PC-3 (cell line): Measurements from ENCODE around the gene PSMB7. TPM values are rescaled to one million over a fixed set of nuclear protein-coding genes. Genes with fewer than 3 reads are reported as not detected.

Experiments used
- ATAC-seq: fragments of 200-7000 bp; cut with Tn5 transposase; 2 replicates; pipeline ENCODE4 v1.9.1; 2020; ENCODE audit warnings: mild to moderate bottlenecking, moderate library complexity
- BruUV-seq: library from RNA; stranded (reverse); fragments of 400-500 nt; replicated peaks from 2 replicates; lab custom pipeline; 2021; lab: Mats Ljungman, UMichigan
- CTCF ChIA-PET: fragments of 300-600 bp; sonication (Branson Sonifier 250); formaldehyde crosslinking; loops from one replicate; lab custom pipeline; 2022; ENCODE audit warnings: antibody characterized with exemption; lab: Charles Lee
- POLR2A ChIA-PET: fragments of 300-600 bp; sonication (Branson Sonifier 250); formaldehyde crosslinking; loops from one replicate; lab custom pipeline; 2022; ENCODE audit warnings: antibody characterized with exemption; ENCODE audit not compliant: unreplicated experiment; lab: Charles Lee
- DNase-seq: peaks from one replicate; pipeline ENCODE4 v3.0.0-alpha.2; 2015
- H2AFZ ChIP-seq: fragments of 300-600 bp; sonication (generic); 2 replicates; pipeline ENCODE4 v1.6.0; 2016; ENCODE audit warnings: antibody characterized with exemption, low read length
- H3F3A ChIP-seq: fragments of 300-600 bp; sonication (generic); one replicate; pipeline ENCODE4 v1.6.0; 2017; ENCODE audit warnings: antibody characterized with exemption, low read length, control low read depth, mild to moderate bottlenecking; ENCODE audit not compliant: unreplicated experiment
- H3K27ac ChIP-seq: fragments of 300-600 bp; sonication (generic); 2 replicates; pipeline ENCODE4 v1.5.1; 2016; ENCODE audit warnings: mild to moderate bottlenecking, low read length
- H3K27me3 ChIP-seq: fragments of 300-600 bp; sonication (generic); 2 replicates; pipeline ENCODE4 v1.6.1; 2016; ENCODE audit warnings: low read length, mixed read lengths
- H3K36me3 ChIP-seq: fragments of 300-600 bp; sonication (generic); 2 replicates; pipeline ENCODE4 v1.6.1; 2016; ENCODE audit warnings: low read depth, mixed run types, low read length, mixed read lengths
- H3K4me1 ChIP-seq: fragments of 300-600 bp; sonication (generic); 2 replicates; pipeline ENCODE4 v1.5.1; 2016; ENCODE audit warnings: low read length; ENCODE audit not compliant: insufficient read depth
- H3K4me2 ChIP-seq: fragments of 300-600 bp; sonication (generic); 2 replicates; pipeline ENCODE4 v1.6.0; 2016; ENCODE audit warnings: low read length
- H3K4me3 ChIP-seq: fragments of 300-600 bp; sonication (generic); 2 replicates; pipeline ENCODE4 v1.5.1; 2016; ENCODE audit warnings: mild to moderate bottlenecking, low read length, mixed read lengths
- H3K79me2 ChIP-seq: fragments of 300-600 bp; sonication (generic); 2 replicates; pipeline ENCODE4 v1.6.1; 2017; ENCODE audit warnings: low read length, mixed read lengths
- H3K9ac ChIP-seq: fragments of 300-600 bp; sonication (generic); 2 replicates; pipeline ENCODE4 v1.6.0; 2016; ENCODE audit warnings: mild to moderate bottlenecking, low read length
- H3K9me2 ChIP-seq: fragments of 300-600 bp; sonication (generic); replicated peaks from 2 replicates; pipeline ENCODE4 v1.6.1; 2016; ENCODE audit warnings: mixed run types, low read length, mixed read lengths
- H3K9me3 ChIP-seq: fragments of 300-600 bp; sonication (generic); 2 replicates; pipeline ENCODE4 v1.6.1; 2016; ENCODE audit warnings: low read length, mixed read lengths
- H4K20me1 ChIP-seq: fragments of 300-600 bp; sonication (generic); 2 replicates; pipeline ENCODE4 v1.6.1; 2016; ENCODE audit warnings: low read length, mixed read lengths
- CTCF ChIP-seq: fragments of 300-600 bp; sonication (generic); conservative IDR thresholded peaks from 2 replicates; pipeline ENCODE4 v1.5.1; 2017; ENCODE audit warnings: antibody characterized with exemption, low read depth, mild to moderate bottlenecking, low read length
- EZH2 ChIP-seq: fragments of 300-600 bp; sonication (generic); IDR thresholded peaks from one replicate; pipeline ENCODE4 v1.6.1; 2017; ENCODE audit warnings: antibody characterized with exemption, mild to moderate bottlenecking, low read length; ENCODE audit not compliant: unreplicated experiment
- EZH2phosphoT487 ChIP-seq: fragments of 300-600 bp; sonication (generic); IDR thresholded peaks from 2 replicates; pipeline ENCODE4 v1.6.1; 2018; ENCODE audit warnings: mild to moderate bottlenecking, antibody characterized with exemption, low read length, borderline replicate concordance
- intact Hi-C: fragments of 100-400 bp; cut with micrococcal nuclease; formaldehyde crosslinking; loops from 2 replicates; pipeline ENCODE4 v1.9.0; 2023
- total RNA-seq: library from RNA; depleted of rRNA; stranded (reverse); fragments of >200 nt; gene quantifications from 2 replicates; pipeline ENCODE4 v1.2.3, GENCODE V29; 2014

The PSMB7 gene
- total RNA-seq, 1 experiment from 2014 or later = 372 TPM

DNA sequence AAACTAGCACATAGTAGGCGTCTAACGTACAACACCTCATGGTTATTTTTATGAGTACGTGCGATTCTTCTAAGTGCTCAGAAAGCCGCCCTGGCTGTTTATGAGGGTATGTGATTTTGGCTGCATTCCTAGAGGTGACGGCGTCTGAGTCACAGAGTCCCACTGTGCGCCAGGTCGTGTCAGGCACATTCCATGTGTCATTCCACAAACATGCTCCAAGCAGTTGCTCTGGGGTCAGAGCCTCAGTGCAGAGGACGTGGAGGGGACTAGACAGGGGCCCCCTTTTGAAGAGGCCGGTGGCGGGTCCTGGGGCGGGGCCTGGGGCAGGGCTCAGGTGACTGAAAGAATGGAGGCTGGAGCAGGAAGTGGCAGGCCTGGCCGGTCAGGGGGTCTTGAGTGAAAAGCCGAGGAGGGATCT, 105.6 kb downstream of the PSMB7 start:
- Histone ChIP-seq H3K9me3 (no peaks in the 10 kb centered on the region), H3K4me1 (peaks cover 22% of the 10 kb centered on the region), H3K4me2 (peak overlapping the region; percentile 49), H2AFZ (no peak overlapping the region), H4K20me1 (no peaks in the 10 kb centered on the region), H3K36me3 (peaks cover 2% of the 10 kb centered on the region), H3K4me3 (no peak overlapping the region), H3K27me3 (no peaks in the 10 kb centered on the region), H3K79me2 (peaks cover 14% of the 10 kb centered on the region; the same call in 1 of the 2 replicates), H3K9me2 (no peaks in the 10 kb centered on the region), H3K27ac (peak overlapping the region; percentile 26; the same call in 1 of the 2 replicates), H3F3A (no peaks in the 10 kb centered on the region), H3K9ac (peak overlapping the region; percentile 28; the same call in 1 of the 2 replicates)
- intact Hi-C loops = loop anchor here (5.0 kb wide), 1 partner anchor 52 kb away; the partner anchor contains the start of gene NEK6
- DNase-seq = peak; percentile 97
- POLR2A ChIA-PET = interaction anchor here (0.7 kb wide), 1 partner anchor 23 kb away, joined by 3 read pairs; no protein-coding TSS in a partner anchor
- CTCF ChIA-PET = no interaction called here
- BruUV-seq = no TSS peak
- TF ChIP-seq EZH2 (no peak), CTCF (no peak), EZH2phosphoT487 (no peak)
- ATAC-seq = peak; percentile 95

GRCh38 chr9:124308606-124309491, 106.4 kb downstream of the PSMB7 start:
- intact Hi-C loops = loop anchor here (5.0 kb wide), 1 partner anchor 52 kb away; the partner anchor contains the start of gene NEK6
- Histone ChIP-seq H3K9me3 (no peaks in the 10 kb centered on the region), H3K9ac (no peak overlapping the region), H3K27ac (0 out of 2 replicates have a peak overlapping the region, but pooled peaks have one; percentile 22), H4K20me1 (no peaks in the 10 kb centered on the region), H3K4me2 (no peak overlapping the region), H3K9me2 (no peaks in the 10 kb centered on the region), H3F3A (no peaks in the 10 kb centered on the region), H3K36me3 (peaks cover 2% of the 10 kb centered on the region), H3K4me3 (no peak overlapping the region), H3K4me1 (peaks cover 22% of the 10 kb centered on the region), H2AFZ (no peak overlapping the region), H3K79me2 (peaks cover 14% of the 10 kb centered on the region; the same call in 1 of the 2 replicates), H3K27me3 (no peaks in the 10 kb centered on the region)
- CTCF ChIA-PET = no interaction called here
- TF ChIP-seq CTCF (no peak), EZH2phosphoT487 (no peak), EZH2 (no peak)
- POLR2A ChIA-PET = interaction anchor here (0.7 kb wide), 1 partner anchor 22 kb away, joined by 3 read pairs; no protein-coding TSS in a partner anchor
- DNase-seq (no peak), ATAC-seq (no peak)
- no TSS peak for BruUV-seq
